HG03565 (cell line): ENCODE data around the gene RENBP.

Source experiments
- ATAC-seq: cut with Tn5 transposase; IDR thresholded peaks from one replicate; pipeline ENCODE4 v1.9.1; 2021; ENCODE audit warnings: mild to moderate bottlenecking, moderate library complexity; ENCODE audit not compliant: unreplicated experiment

The RENBP gene

GRCh38 chrX:153971124-153971449 is 26.6 kb upstream of the RENBP start:
- peak; percentile 20 for ATAC-seq

GRCh38 chrX:153970357-153971123 is 26.1 kb upstream of the RENBP start:
- ATAC-seq: no peak

DNA sequence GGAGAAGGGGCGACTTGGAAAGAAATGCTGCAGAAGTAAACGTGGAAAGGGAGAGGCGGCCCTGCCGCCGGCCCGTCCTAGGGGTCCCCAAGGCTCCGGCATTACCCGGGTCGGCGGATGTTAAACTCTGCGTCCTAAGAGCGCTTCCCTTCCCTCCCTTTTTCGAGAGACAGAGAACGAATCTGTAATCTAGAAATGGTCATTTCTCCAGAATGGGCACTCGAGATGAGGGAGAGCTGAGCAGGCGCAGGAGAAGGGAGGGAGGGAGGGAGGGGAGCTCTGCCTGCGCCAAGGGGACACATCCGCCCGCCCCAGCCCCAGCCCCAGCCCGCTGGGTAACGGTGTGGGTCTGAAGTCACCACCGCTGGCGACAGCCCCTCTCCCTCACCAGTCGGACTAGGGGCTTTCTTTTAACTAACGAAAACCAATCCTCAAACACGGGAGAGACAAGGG is 25.5 kb upstream of the RENBP start:
- ATAC-seq: no peak

DNA sequence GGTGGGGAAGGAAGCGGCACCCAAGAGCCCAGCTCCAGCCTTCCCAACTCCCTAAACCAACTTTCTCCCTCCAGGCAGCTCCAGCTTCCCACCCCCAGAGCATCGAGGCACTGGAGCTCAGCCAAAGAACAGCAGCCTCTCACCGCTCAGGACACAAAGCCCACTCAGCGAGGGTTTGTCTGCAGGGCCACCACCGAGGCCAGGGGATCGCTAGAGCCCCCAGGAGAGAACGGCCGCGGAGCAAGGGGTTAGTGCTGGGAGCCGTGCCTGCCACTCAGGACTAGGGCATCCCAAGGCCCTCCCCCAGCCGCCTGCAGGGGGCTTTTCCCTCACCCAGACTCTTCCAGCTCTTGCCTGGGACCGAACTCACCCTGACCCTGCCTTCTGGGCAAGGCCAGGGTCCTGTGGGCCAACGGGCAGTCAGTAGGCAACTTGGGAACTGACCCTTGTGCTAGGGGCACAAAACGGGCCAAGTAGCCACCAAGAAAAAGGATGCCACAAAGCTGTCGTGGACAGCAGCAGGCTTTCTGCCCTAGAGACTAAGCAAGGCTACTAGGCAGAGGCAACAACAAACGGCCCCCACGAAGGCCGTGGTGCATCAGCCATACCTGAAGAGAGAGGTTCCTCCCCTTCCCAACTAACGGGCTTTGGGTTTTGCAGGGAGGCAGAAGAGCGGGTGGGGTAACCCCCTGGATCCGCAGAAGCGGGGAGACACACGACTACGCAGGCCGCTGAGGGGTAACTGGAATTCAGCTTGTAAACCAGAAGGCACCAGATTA is 24.9 kb upstream of the RENBP start:
- no peak for ATAC-seq

- ATAC-seq: no peak
Measured at GRCh38 chrX:153968754-153969124, 24.3 kb upstream of the RENBP start.

GRCh38 chrX:153968255-153968654 is 23.8 kb upstream of the RENBP start:
- no peak for ATAC-seq

DNA sequence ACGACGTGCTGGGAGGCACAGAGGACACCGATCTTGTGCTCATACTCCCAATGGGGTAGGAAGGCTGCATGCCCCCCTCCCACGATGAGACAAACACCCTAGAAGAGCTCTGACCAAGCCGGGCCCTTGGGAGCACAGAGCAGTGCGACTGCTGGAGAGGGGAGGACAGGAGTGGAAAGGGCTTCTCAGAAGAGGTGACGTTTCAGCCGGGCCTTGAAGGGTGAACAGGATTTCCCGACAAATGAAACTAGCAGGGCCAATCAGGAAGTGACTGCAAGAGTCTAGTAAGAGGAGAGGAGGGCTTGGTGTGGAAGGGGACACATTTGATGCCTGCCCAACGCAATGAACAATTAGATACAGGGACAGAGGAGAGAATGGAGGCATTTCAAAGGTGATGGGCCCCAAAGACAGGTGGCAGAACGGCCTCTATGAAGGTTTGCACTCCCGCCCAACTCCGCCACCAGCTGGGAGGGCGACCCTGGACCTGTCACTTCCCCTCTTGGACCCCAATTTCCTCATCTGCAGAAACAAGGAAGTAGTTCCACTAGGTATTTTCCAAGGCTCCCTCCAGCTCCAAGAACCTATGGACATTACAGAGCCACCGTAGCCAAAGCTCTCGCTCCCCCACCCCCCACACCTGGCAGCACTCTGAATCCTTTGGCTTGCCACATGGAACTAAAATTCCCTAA is 23.2 kb upstream of the RENBP start:
- ATAC-seq: no peak

DNA sequence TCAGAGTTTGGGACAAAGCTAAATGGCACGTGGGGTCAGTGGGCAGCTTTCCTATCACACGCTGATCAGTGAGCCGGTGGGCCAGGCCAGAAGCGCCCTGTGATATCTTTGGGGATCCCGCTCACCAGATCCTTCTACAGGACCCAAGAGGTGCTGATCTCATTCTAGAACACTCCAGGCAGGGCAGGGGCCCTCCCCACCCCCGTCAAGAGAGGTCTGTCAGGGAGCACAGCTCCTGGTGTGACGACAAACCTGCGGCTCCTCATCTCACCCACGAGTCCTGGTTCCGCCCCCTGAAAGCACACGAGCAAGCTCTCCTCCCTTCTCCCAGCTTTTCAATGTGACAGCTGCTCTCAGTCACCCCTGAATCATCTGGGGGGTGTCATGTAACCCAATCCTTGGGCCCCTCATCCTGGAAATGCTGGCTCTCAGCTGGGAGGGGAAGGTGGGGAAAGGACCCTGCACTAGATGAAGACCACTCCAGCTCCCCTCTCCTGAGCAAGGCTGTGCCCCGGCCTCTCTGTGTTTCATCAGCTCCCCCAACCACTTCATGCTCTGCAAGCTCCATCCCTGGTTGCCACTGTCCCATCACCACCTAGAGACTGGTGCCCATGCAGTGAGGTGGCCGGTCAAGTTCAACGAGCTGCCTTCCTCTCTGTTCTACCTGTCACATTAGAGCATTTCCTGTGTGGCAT is 22.5 kb upstream of the RENBP start:
- ATAC-seq: no peak

DNA sequence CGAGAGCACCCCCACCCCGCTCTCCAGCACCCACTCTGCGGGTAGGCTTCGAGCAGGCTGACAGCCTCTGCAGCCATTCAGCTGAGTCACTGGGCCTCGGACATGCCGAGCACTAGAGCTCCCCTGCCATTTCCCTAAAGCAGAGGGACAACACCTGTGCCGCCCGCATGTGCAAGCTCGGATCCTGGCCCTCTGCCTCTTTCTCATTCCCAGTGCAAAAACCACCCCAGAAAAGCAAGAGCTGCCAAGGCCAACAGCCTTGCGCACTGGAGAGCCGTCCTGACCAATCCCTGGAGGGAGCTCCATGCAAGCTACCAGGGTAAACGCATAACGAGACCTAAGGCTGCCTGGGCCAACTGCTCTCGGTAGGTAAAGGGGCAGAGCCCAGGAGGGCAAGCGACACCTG is 21.8 kb upstream of the RENBP start:
- no peak for ATAC-seq

DNA sequence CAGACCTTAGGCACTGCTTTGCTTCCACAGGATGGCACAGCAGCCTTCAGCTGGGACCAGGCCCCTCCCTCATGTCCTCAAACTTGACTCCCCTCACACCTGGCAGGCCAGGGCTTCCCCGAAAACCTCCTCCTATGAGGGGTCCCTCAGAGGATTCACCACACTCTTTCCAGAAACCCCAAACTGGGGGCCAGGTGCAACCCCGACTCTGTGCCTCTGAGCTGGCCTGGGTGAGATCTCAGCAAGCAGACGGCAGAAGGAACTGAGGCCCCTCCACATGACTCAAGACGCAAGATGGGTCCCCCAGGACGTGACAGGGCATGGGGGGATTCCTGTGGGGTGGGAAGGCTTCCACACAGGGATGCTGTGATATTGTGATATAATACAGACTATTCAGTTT is 21.0 kb upstream of the RENBP start:
- ATAC-seq: no peak

DNA sequence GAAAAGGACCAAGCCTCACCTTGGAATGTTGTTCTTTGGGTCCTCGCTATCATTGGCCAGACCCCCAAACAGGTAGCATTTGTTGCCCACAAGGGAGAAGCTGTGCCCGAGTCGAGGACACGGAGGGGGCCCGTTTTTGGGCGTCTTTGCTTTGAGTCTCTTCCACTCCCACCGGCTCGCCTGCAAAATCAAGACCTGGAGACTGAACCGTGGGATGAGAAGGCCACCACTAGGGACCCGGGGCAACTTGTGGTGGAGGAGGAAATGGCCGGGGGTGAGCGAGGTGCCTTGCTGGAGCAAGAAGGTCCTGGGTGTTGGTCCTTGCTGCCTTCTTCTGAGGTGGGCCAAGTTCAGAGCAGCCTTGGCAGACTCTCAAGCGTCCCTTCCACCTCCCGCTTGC is 19.7 kb upstream of the RENBP start:
- ATAC-seq: no peak

DNA sequence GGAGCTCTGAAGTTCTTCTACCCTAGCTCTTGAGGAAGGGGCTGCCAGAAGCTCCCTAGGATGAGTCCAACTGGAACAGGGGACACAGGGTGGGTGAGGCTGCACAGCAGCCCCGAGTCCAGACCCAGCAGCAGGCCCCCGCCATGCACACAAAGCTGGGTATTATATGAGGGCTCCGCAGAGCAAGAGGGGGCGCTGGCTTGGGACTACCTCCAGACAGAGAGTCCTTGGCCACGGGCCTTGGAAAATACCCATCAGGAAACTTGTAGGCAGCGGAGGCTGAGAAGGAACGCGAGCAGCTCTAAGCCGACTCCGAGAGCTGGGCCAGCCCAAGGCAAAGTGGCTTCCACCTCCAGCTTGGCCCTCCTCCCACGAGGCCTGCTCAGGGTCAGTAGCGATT is 19.1 kb upstream of the RENBP start:
- no peak for ATAC-seq

- ATAC-seq: no peak
Measured at GRCh38 chrX:153961292-153961691, 16.8 kb upstream of the RENBP start.

GRCh38 chrX:153960786-153961185 is 16.3 kb upstream of the RENBP start:
- ATAC-seq: no peak

DNA sequence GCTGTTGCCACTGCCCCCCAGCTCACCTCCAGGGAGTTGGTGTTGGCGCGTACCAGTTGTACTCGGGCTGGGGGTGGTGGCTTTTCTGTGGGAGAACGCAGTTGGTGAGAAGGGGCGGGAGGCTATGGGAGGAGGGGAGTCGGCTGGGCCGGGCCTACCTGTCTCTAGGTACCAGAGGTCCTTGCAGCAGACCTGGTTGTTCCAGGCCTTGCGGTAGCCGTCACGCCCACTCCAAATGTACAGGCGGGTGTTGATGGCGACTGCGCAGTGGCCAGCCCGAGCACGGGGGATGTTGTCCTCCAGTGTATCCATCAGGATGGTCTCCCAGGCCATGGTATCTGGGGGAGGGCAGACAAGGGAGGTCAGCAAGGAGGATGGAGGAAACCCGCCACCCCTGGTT is 15.6 kb upstream of the RENBP start:
- ATAC-seq: no peak

DNA sequence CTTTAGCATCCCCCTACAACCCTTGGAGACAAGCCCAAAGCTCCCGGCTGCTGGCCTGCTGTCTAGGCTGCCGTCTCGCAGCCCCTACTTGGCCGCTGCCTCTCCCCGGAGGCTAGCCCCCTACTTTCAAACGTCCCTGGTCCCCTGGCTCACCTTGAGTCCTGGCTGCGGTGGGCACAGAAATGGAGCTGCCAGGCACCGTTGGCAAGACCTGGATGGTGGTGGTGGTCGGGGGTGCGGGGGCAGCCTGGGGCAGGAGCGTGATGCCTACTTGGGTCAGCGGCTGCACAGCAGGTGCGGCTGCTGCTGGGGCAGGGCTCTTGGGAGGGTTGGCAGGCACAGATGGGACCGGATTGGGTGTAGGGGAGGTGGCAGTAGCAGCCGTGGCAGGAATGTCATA is 15.2 kb upstream of the RENBP start:
- no peak for ATAC-seq

DNA sequence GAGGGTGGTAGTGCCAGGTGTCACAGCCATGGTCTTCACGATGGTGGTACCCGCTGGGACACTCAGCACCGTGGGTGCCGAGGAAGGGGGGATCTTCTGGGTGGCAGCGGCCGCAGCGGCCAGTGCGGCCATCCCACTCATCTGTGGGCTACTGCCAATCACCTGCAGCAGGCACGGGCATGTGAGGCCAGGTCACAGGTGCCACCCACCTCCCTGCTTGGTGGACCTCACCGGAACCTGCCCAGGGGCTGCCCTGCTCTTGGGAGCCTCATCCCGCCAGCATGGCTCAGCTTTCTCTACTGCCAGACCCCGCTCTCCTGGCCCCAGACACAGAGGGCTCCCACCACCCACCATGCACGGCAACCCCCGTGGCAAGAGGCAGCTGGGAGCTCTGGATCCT is 14.2 kb upstream of the RENBP start:
- ATAC-seq: no peak

GRCh38 chrX:153957224-153957623 is 12.8 kb upstream of the RENBP start:
- no peak for ATAC-seq

DNA sequence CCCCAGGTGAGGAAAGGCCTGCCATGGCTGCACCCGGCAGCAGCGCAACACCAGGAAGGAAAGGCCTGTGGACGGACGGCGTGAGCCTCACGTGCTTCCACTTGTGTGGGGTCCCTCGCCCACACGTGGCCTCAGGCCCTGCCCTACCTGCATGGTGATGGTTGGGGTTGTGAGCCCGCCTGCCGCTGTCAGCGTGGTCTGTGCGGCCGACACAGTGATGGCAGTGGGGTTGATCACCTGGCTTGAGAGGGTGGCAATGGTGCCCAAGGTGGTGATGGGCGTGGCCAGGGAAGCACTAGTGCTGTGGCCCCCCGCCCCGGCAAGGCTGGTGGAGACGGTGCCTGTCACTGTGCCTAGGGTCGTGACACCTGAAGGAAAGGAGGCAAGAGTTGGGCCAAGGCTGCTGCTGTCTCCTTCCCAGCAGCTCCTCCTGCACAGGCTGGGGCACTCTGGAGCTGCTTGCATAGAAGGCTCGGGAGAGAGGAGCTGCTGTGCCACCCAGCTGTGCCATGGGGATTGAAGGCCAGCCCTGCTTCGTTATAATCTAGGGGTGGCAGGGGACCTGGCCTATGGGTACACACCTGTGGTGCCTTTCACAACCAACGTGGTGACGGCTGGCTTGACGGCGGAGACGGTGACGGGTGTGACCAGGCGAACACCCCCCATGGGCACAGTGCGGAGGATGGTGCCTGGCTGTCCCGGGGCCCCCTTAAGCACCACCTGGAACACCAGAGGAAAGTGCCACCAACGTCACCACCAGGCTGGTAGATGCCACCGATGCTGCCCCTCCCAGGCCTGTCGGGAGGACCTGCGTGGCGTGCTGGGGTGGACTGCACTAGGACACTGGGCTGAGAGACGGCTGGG is 11.8 kb upstream of the RENBP start:
- no peak for ATAC-seq

GRCh38 chrX:153955228-153955732 is 10.8 kb upstream of the RENBP start:
- ATAC-seq: no peak
